ENCODE results near the gene PDE6B. TPM values are rescaled to one million over a fixed set of nuclear protein-coding genes. Genes with fewer than 3 reads are reported as not detected.

The PDE6B gene
- total RNA-seq, 4 donors from 2014 or later: 0.60 to 2.5 (median 0.95) TPM; not detected in 1

DNA sequence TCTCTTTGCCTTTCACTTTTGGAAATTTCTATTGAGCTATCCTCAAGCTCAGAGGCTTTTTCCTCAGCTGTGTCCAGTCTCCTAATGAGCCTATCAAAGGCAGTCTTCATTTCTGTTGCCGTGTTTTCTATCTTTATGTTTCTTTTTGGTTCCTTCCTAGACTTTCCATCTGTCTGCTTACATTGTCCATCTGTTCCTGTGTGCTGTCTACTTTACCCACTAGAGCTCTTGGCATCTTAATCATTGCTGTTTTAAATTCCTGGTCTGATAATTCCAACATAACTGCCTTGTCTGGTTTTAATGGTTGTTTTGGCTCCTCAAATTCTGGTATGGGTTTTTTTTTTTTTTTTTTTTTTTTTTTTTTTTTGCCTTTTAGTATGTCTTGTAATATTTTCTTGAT lies 9.3 kb upstream of the PDE6B start:
- in situ Hi-C loops (cut with MboI; ENCODE audit: low pct_ligation_motif_present in 1 of 4, low pct_unique_long_range_greater_than_20kb in 1 of 4, low sequenced_read_pairs in 3 of 4): no loop called here
- H3K4me1 ChIP-seq: no peaks in the 10 kb centered on the region
- WGBS, 2 donors (ENCODE audit: low coverage in 1 of 2): 52 to 71% methylated on average over 1 of the region's 1 CpG

DNA sequence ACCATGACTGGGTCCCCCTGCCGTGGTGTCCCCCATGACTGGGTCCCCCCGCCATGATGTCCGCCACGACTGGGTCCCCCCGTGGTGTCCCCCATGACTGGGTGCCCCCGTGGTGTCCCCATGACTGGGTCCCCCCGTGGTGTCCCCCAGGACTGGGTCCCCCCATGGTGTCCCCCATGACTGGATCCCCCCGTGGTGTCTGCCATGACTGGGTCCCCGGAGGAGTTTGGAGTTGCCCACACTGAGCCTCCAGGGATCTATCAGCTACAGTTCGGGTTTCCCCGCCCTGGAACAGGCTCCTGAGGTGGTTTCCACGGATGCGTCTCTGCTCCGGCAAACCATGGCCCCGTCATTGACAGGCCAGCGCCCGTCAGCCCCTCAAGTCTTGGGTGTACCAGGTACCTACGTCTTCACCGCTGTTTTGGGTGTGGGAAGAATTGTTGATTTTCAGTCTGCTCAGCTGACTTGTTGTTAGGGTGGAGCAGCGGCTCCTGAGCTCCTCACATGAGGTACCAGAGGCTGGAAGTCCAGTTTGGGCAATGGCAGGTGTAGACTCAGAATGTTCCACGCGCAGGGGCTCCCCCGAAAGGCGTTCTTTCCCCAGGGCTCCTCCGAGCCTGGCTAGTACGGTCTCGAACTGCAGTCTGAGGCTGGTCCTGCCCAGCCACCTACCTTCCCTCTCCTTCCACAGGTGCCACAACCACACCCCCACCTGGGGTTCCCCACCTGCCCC lies 8.3 kb upstream of the PDE6B start:
- H3K36me3 ChIP-seq: no peaks in the 10 kb centered on the region
- intact Hi-C loops (cut with DNase I; ENCODE audit: low total_unique reads): no loop called here
- H3K4me1 ChIP-seq: no peaks in the 10 kb centered on the region
- in situ Hi-C loops (cut with MboI; ENCODE audit: low pct_ligation_motif_present in 1 of 4, low pct_unique_long_range_greater_than_20kb in 1 of 4, low sequenced_read_pairs in 3 of 4): no loop called here
- no peaks in the 10 kb centered on the region for H3K9me3 ChIP-seq
- 95% methylated on average over 27 of the region's 27 CpGs; no CpG with 5 or more reads in 1 of the 2 donors for WGBS, 2 donors (ENCODE audit: low coverage in 1 of 2)
- H3K4me3 ChIP-seq: no peak overlapping the region
- no peak overlapping the region for H3K27ac ChIP-seq
- peaks cover 4% of the 10 kb centered on the region for H3K27me3 ChIP-seq
- TF ChIP-seq EP300 (IDR thresholded peaks at IDR 0.05; ENCODE audit: low read depth) (no peak), POLR2AphosphoS5 (IDR thresholded peaks at IDR 0.05) (no peak), POLR2A (IDR thresholded peaks at IDR 0.05) (no peak)
- TF ChIP-seq, protein P1, sequence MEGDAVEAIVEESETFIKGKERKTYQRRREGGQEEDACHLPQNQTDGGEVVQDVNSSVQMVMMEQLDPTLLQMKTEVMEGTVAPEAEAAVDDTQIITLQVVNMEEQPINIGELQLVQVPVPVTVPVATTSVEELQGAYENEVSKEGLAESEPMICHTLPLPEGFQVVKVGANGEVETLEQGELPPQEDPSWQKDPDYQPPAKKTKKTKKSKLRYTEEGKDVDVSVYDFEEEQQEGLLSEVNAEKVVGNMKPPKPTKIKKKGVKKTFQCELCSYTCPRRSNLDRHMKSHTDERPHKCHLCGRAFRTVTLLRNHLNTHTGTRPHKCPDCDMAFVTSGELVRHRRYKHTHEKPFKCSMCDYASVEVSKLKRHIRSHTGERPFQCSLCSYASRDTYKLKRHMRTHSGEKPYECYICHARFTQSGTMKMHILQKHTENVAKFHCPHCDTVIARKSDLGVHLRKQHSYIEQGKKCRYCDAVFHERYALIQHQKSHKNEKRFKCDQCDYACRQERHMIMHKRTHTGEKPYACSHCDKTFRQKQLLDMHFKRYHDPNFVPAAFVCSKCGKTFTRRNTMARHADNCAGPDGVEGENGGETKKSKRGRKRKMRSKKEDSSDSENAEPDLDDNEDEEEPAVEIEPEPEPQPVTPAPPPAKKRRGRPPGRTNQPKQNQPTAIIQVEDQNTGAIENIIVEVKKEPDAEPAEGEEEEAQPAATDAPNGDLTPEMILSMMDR (IDR thresholded peaks at IDR 0.05): no peak
- no peak for DNase-seq

More for the DNA sequence above, 9.3 kb upstream of the PDE6B start:
- no peaks in the 10 kb centered on the region for H3K9me3 ChIP-seq
- H3K36me3 ChIP-seq: no peaks in the 10 kb centered on the region
- H3K4me3 ChIP-seq: no peak overlapping the region
- H3K27me3 ChIP-seq: peaks cover 4% of the 10 kb centered on the region
- intact Hi-C loops (cut with DNase I; ENCODE audit: low total_unique reads): no loop called here
- TF ChIP-seq POLR2AphosphoS5 (IDR thresholded peaks at IDR 0.05) (no peak), EP300 (IDR thresholded peaks at IDR 0.05; ENCODE audit: low read depth) (no peak), POLR2A (IDR thresholded peaks at IDR 0.05) (no peak)
- TF ChIP-seq, protein P1 (IDR thresholded peaks at IDR 0.05): no peak
- no peak for DNase-seq
- no peak overlapping the region for H3K27ac ChIP-seq

DNA sequence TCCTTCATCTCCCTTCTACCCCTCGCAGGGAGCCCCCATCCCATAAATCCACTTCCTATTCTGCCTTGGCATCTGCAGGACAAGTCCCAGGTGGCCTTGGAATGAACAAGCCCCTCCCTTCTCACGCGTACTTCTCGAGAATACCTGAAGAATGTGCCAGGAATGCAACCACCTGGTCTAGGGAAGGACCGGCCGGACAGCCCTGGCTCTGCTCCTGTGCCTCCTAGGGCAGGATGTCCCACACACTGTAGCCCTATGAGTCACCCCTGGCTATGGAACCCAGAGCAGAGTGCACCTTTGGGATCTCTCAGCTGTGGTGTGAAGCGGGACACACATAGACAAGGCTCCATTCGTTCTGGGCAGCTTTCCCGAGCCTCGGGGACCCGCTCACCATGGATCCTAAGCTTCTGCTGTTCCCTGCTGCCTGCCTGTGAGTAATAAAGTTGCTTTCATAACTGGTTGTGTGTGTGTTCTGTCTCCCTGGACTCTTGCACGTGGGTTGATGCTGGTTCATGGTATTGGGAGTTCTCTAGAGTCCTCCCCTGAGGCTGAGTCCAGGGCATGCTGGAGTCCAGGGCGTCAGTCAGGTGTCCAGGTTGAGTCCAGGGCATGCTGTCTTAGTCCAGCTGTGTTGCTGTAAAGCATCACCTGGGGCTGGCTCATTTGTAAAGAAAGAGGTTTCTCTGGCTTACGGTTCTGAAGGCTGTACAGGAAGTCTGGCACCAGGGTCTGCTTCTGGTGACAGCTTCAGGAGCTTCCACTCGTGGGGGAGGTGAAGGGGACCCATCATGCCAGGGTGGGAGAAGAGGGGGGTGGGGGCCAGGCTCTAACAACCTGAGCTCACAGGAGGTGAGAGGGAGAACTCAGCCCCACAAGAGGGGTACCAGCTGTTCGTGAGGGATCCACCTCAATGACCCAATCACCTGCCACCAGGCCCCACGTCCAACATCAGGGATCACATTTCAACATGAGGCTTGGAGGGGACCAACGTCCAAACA lies 7.4 kb upstream of the PDE6B start:
- 55% methylated on average over 2 to 18 of the region's 18 CpGs for WGBS, 2 donors (ENCODE audit: low coverage in 1 of 2)
- no peaks in the 10 kb centered on the region for H3K27me3 ChIP-seq
- H3K9me3 ChIP-seq: no peaks in the 10 kb centered on the region
- H3K27ac ChIP-seq: no peak overlapping the region
- intact Hi-C loops (cut with DNase I; ENCODE audit: low total_unique reads): no loop called here
- no peaks in the 10 kb centered on the region for H3K4me1 ChIP-seq
- in situ Hi-C loops (cut with MboI; ENCODE audit: low pct_ligation_motif_present in 1 of 4, low pct_unique_long_range_greater_than_20kb in 1 of 4, low sequenced_read_pairs in 3 of 4): no loop called here
- DNase-seq: no peak
- TF ChIP-seq POLR2A (IDR thresholded peaks at IDR 0.05): no peak
- TF ChIP-seq, protein P1 (IDR thresholded peaks at IDR 0.05): no peak
- no peak for TF ChIP-seq POLR2AphosphoS5 (IDR thresholded peaks at IDR 0.05)
- TF ChIP-seq EP300 (IDR thresholded peaks at IDR 0.05; ENCODE audit: low read depth): no peak
- no peak overlapping the region for H3K4me3 ChIP-seq
- no peaks in the 10 kb centered on the region for H3K36me3 ChIP-seq

DNA sequence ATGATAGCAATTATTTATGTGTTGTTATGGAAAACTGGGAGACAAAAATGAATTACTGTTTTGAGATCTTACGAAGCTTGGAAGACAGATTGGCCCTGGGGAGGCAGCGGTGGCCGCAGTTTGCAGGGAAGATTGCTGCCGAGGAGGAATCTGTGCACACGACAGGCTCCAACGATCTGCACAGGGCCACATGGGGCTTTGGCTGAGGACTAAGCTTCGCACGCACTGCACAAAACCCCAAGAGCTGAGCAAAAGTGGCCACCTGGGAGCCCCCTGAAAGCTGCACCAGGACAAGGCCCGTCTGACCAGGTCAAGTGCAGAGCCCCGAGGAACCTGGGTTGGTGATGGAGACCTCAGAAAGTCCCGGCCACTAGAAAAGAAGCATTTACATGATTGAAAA lies 5.2 kb upstream of the PDE6B start:
- TF ChIP-seq EP300 (IDR thresholded peaks at IDR 0.05; ENCODE audit: low read depth) (no peak), POLR2A (IDR thresholded peaks at IDR 0.05) (no peak), POLR2AphosphoS5 (IDR thresholded peaks at IDR 0.05) (no peak)
- TF ChIP-seq, protein P1 (IDR thresholded peaks at IDR 0.05): no peak
- 77 to 80% methylated on average over 1 to 11 of the region's 11 CpGs for WGBS, 2 donors (ENCODE audit: low coverage in 1 of 2)
- no peak overlapping the region for H3K4me3 ChIP-seq
- H3K9me3 ChIP-seq: no peaks in the 10 kb centered on the region
- no peak overlapping the region for H3K27ac ChIP-seq
- intact Hi-C loops (cut with DNase I; ENCODE audit: low total_unique reads): no loop called here
- H3K36me3 ChIP-seq: no peaks in the 10 kb centered on the region
- H3K27me3 ChIP-seq: no peaks in the 10 kb centered on the region
- no peak for DNase-seq
- in situ Hi-C loops (cut with MboI; ENCODE audit: low pct_ligation_motif_present in 1 of 4, low pct_unique_long_range_greater_than_20kb in 1 of 4, low sequenced_read_pairs in 3 of 4): no loop called here
- H3K4me1 ChIP-seq: no peaks in the 10 kb centered on the region
